ENCODE data around the gene CEP72.
"Not testable (repeated sequence)": the region's sequence is repeated elsewhere in the genome, so short reads cannot be mapped to it uniquely, and the experiment has no call there.

The CEP72 gene
- 13.9 to 20.6 (median 16.1) reads per million in 4 experiments for total RNA-seq

GRCh38 chr5:611731-612486 lies at the start of gene CEP72:
Gene CEP72 (plus strand): TSS chr5:612340. CDS start chr5:612362, 22 bp downstream.
- DNase-seq = peak; percentile 90

DNA sequence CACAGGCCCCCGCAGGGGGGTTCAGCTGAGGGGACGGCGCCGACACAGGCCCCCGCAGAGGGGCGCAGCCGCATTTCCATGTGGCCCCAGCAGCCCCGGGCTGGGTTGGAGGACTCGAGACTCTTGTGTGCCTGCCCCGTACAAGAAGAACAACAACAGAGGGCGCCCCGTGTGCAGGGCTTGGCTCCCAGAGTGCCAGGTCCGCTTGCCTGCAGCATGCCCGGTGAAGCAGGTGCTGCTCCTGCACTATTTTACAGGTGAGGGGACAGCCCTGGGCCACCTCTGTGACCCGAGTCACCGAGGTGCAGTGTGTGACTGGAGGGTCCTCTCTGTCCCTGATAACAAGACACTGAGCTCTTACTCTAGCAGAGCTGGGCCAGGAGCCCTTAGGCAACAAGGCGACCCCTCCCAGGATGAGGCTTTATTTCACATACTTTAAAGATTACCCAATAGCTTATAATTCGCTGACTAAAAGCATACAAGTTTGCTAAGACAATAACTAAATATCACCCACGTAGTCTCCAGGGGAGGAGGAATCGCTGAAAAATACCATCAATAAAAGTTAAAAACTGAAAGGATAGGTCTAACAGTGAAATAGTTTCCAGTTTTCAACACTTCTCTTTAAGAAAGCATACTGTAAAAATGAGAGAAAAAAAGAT lies 46.2 kb upstream of the CEP72 start:
- no peak for DNase-seq

DNA sequence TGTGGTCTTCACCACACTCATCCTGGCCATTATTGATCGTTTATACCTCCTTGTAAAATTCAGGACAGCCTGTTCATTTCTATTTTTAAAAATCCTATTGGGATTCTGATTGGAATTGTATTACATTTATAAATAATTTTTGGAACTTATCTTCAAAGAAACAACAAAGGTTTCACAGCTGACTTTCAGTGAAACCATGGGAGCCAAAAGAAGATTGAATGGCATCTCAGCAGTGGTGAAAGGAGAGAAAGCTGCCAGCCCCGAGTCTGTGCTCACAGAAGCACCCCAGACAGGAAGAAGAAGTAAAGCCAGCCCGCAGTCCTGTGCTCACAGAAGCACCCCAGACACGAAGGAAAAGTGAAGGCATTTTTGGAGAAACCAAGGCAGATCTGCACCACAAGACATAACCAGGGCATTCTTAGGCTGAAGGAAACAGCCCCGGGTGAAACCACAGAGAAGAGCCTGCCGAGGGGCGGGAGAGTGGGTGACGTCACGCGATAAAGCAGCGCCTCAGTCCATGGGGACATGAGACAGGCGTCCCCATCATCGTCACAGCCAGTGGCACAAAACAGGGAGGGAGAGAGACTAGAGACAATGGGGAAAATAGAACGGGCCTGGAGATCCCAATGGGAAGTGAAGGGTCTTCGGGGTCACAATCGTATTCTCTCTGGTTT lies 45.4 kb upstream of the CEP72 start:
- DNase-seq = no peak

- no peak for DNase-seq
Observed at GRCh38 chr5:567664-568060, 44.5 kb upstream of the CEP72 start.

- no peak for DNase-seq
Observed at GRCh38 chr5:568061-568781, 43.9 kb upstream of the CEP72 start.

GRCh38 chr5:568809-569208 lies 43.3 kb upstream of the CEP72 start:
- DNase-seq = no peak

DNA sequence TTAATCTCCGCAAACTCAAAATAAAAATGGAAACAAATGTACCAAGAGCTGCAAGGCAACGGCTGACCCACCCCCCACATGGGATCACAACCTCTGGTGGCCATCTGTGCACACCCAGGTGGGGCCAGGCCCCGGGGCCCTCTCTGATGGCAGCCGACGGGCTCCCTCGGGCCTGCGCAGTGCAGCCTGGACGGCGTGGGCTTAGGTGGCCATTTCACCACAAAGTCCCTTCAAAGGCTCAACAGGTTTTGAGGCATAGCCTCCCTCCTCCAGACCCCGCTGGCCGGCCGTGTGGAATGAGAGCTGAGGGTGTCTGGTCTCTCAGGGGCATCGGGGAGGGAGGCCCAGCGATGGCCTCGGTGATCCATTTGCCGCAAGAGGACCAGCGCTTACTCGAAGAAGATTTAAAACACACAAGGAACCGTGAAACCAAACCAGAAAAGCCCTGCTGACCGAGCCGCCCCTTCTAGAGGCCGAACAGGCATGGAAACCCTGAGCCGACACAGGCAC lies 42.7 kb upstream of the CEP72 start:
- DNase-seq = no peak

DNA sequence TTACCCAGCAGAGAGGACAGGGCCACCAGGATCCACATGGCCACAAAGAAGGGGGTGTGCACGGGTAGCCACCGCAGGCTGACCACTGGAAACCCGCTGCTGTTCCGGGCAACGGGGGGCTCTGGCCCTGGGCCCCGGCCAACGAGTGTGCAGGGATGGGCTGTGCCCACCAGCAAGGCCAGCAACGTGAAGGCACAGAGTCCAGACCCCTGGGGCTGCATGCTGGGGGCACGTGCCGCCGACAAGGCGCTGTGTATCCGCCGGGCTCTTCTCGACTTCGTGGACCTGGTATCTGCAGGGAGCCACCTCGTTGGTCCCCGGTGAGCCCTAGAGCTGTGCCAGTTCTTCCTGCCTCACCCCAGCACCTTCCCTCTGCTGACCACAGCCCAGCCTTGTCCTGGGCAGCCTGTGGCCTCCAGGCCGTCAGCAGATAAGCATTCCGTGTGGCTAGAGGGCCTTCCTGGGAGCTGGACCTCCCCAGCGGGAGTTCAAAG lies 42.2 kb upstream of the CEP72 start:
- DNase-seq = no peak

DNA sequence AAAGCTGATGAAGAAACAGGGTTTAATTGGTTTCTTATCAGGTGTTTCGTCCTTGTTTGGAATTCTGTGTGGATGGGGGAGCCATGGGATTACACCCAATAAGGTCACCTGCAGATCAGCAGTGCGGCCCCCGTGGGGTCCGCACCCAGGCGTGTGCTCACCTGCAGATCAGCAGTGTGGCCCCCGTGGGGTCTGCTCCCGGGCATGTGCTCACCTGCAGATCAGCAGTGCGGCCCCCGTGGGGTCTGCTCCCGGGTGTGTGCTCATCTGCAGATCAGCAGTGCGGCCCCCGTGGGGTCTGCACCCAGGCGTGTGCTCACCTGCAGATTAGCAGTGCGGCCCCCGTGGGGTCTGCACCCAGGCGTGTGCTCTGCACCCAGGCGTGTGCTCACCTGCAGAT lies 41.7 kb upstream of the CEP72 start:
- DNase-seq = no peak

- DNase-seq = no peak
Observed at GRCh38 chr5:570886-571285, 41.3 kb upstream of the CEP72 start.

DNA sequence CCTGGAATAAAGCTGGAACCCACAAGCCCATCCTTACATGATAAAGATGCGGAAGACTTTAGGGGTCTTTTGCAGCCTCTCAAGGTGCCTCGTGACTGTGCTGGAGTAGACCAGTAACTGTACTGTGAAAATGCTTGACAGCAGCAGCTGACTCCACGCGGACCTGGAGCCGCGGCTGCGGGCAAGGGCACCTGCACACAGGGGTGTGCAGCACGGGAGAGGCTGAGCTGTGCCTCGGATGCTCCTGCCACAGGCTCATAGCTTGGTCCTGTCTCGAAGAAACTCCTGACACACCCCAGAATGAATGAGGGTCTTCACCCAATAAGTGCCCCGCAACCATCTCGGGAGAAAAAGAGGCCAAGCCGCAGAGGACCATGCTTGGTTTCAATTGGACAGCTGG lies 40.3 kb upstream of the CEP72 start:
- DNase-seq = no peak

DNA sequence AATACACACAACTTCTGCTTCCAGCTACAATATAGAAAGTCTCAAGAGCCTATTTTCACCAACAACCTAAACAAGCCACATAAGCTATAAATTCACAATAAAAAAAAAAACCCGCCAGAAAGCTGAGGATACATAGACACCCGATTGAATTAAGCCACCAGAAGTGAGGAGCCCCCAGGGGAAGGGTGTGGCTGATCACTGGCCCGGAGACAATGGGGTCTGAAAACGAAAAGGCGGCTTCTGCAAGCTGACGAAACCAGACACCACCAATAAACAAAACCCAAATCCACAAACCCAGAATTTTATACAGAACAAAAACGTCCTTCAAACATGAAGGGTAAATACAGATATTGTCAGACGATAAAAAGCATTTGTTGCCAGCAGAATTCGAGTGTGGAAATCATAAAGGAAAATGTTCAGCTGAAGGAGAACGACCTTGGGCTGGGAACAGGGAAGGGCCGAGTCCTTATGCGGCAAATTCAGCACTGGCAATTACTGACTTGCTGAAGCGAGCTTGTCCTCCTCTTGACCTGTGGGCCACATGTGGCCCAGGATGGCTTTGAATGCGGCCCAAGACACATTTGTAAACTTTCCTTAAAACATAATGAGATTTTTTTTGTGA lies 39.6 kb upstream of the CEP72 start:
- DNase-seq = no peak

- DNase-seq = no peak
Observed at GRCh38 chr5:573206-573605, 38.9 kb upstream of the CEP72 start.

GRCh38 chr5:573976-574375 lies 38.2 kb upstream of the CEP72 start:
- no peak for DNase-seq

DNA sequence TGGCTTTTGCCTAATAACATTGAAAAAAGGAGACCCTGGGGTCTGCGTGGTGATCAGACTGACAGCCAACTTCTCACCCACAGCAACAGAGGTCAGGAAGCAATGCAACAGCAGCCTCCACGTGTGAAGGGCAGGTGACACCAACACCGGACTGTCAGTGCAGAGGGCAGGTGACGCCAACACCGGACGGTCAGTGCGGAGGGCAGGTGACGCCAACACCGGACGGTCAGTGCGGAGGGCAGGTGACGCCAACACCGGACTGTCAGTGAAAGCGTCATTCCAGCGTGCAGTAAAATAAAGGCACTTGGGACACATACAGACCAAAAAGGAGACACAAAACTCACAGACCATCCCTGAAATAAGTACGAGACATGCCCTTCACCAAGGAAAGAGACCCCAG lies 37.2 kb upstream of the CEP72 start:
- no peak for DNase-seq

GRCh38 chr5:575636-576035 lies 36.5 kb upstream of the CEP72 start:
- DNase-seq = no peak

DNA sequence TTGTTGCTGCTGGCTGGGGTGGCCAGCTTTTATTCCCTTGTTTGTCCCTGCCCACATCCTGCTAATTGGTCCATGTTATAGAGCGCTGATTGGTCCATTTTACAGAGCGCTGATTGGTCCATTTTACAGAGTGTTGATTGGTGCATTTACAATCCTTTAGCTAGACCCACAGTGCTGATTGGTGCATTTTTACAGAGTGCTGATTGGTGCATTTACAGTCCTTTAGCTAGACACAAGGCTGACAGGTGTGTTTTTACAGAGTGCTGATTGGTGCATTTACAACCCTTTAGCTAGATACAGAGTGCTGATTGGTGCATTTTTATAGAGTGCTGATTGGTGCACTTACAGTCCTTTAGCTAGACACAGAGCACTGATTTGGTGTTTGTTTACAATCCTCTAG lies 34.9 kb upstream of the CEP72 start:
- not testable (repeated sequence) for DNase-seq

DNA sequence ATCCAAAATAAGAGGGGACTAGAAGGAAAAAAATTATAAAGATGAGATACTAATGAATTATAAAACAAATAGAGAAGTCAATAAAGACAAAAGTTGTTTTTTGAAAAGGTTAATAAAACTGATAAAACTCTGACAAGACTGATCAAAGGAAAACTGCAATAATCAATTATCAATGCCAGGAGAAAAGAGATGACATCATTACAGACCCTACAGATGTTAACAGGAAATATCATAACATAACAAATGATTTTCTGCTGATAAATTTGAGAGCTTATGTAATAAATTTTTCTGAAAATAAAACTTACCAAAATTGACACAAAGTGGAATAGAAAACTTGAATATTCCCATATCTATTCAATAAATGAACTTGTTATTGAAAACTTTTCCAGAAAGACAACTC lies 34.3 kb upstream of the CEP72 start:
- no peak for DNase-seq

- DNase-seq = no peak
Observed at GRCh38 chr5:579211-579610, 32.9 kb upstream of the CEP72 start.

GRCh38 chr5:579746-580366 lies 32.3 kb upstream of the CEP72 start:
- no peak for DNase-seq

DNA sequence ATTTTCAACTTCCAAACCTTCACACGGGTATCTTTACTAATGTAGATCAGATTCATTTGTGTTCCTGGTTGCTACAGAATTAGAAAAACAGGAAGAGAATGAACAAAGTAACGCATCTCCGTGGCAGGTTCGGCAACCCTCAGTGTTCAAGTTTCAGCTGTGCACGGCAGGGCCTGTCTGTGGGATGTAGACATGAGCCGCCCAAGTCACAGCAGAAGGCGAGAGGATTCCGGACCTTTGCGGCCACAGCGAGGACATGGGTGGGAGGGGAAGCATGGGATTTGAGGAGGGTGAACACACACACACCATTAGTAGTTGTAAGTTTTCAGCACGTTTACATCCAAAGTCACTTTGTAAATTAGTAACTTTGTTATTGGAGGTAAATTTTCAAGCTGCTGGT lies 31.7 kb upstream of the CEP72 start:
- no peak for DNase-seq

DNA sequence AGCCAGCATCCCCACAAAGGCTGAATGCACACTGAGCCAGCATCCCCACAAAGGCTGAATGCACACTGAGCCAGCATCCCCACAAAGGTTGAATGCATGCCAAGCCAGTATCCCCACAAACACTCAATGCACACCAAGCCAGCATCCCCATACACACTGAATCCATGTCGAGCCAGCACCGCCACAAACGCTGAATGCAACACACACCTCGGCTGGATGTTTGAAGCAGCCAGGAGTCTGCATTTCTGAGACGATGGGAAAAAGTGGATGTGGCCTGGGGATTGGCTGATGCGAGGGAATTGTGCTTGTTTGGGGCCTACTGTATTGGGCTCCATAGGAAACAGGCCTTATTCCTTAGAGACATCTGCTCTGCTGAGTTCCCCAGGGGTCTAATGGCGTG lies 30.9 kb upstream of the CEP72 start:
- DNase-seq = no peak
